Measurements from ENCODE around the gene LRRFIP1. TPM values are rescaled to one million over a fixed set of nuclear protein-coding genes. Genes with fewer than 3 reads are reported as not detected.
A peak's percentile ranks its signal among the peaks of the same experiment; 100 is the strongest.

LRRFIP1 gene
- total RNA-seq, 3 donors from 2014 or later (not counting 1 experiment from before 2014, with no cell fraction given), result 163 to 207 (median 188) TPM

GRCh38 chr2:237689336-237690131, 62.1 kb downstream of the LRRFIP1 start:
- Mint-ChIP-seq H3K4me3 (peak overlapping the region; percentile 81), H3K4me1 (peaks cover 72 to 80% of the 10 kb centered on the region in 2 donors), H3K9me3 (no peaks in the 10 kb centered on the region), H3K36me3 (no peaks in the 10 kb centered on the region), H3K27ac (peak overlapping the region; percentile 97 to 98), H3K27me3 (ENCODE audit: low read depth in 2 of 2) (no peaks in the 10 kb centered on the region)
- no peaks in the 10 kb centered on the region for H3K27me3 ChIP-seq (ENCODE audit: control insufficient read depth, insufficient read depth, low read length)
- WGBS (ENCODE audit: insufficient coverage), result 35% methylated on average over 6 of the region's 6 CpGs
- DNase-seq (peak in 1 of 2 donors; percentile 57), ATAC-seq (no peak)
- peaks cover 74% of the 10 kb centered on the region for H3K4me1 ChIP-seq (ENCODE audit: control insufficient read depth, insufficient read depth, low read length)
- H3K36me3 ChIP-seq (ENCODE audit: control insufficient read depth, insufficient read depth, low read length), result no peaks in the 10 kb centered on the region
- intact Hi-C loops (cut with micrococcal nuclease), result loop anchor here (5.0 to 10.0 kb wide), 2 partner anchors 53 to 215 kb away; no protein-coding TSS in a partner anchor
- TF ChIP-seq, protein P1, sequence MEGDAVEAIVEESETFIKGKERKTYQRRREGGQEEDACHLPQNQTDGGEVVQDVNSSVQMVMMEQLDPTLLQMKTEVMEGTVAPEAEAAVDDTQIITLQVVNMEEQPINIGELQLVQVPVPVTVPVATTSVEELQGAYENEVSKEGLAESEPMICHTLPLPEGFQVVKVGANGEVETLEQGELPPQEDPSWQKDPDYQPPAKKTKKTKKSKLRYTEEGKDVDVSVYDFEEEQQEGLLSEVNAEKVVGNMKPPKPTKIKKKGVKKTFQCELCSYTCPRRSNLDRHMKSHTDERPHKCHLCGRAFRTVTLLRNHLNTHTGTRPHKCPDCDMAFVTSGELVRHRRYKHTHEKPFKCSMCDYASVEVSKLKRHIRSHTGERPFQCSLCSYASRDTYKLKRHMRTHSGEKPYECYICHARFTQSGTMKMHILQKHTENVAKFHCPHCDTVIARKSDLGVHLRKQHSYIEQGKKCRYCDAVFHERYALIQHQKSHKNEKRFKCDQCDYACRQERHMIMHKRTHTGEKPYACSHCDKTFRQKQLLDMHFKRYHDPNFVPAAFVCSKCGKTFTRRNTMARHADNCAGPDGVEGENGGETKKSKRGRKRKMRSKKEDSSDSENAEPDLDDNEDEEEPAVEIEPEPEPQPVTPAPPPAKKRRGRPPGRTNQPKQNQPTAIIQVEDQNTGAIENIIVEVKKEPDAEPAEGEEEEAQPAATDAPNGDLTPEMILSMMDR (IDR thresholded peaks at IDR 0.05), result no peak
- H3K27ac ChIP-seq (ENCODE audit: low read length), result peak overlapping the region; percentile 100
- H3K9me3 ChIP-seq (ENCODE audit: control insufficient read depth, insufficient read depth, low read length), result no peaks in the 10 kb centered on the region
- no peak overlapping the region for H3K4me3 ChIP-seq (ENCODE audit: low read length)

DNA sequence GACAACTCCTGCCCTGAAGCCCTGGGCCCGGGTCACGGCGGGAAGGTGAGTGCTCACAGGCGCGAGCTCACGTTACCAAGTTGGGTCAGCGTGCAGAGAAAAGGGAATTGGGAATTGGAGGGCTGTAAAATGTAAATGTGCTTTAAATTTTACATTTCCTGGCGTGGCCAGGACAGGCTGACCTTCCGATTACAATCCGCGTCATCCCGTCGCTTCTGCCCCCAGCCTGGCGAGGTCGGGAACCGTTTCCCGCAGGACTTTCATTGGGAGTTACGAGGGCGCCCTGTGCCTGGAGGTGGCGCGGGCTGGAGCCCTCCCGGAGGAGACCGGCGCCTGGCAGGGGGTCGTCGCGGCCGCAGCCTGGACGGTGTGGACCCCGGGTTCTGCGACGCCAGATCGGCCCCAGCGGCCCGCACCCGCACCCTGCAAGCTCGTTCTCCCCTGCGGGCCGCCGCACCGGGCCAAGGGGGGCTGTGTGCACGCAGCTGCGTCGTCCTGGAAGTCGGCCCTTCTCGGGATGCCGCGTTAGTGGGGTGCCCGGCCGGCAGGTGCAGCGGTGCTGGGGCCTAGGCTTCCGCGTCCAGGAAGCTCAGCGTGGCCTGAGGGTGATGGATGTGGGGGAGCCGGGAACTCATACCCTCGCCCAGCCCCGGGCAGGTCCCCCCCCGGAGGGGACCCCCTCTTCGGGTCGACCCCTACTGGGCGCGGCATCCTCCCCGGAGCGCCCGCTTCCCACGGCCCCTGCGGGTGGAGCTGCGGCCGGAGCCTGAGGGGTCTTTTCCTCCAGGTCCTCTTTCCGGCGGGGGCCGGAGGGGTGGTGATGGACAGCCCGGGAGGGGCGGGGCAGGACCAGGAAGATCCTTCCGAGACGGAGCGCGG, 63.9 kb downstream of the LRRFIP1 start:
- Histone ChIP-seq H3K27ac (ENCODE audit: low read length) (peak overlapping the region; percentile 88), H3K4me3 (ENCODE audit: low read length) (peak overlapping the region; percentile 87), H3K9me3 (ENCODE audit: control insufficient read depth, insufficient read depth, low read length) (no peaks in the 10 kb centered on the region), H3K36me3 (ENCODE audit: control insufficient read depth, insufficient read depth, low read length) (no peaks in the 10 kb centered on the region), H3K27me3 (ENCODE audit: control insufficient read depth, insufficient read depth, low read length) (no peaks in the 10 kb centered on the region), H3K4me1 (ENCODE audit: control insufficient read depth, insufficient read depth, low read length) (peaks cover 71% of the 10 kb centered on the region)
- Mint-ChIP-seq H3K27me3 (ENCODE audit: low read depth in 2 of 2) (no peaks in the 10 kb centered on the region), H3K4me1 (peaks cover 73 to 80% of the 10 kb centered on the region in 2 donors), H3K4me3 (peak overlapping the region; percentile 81), H3K27ac (peak overlapping the region; percentile 97 to 98), H3K9me3 (no peaks in the 10 kb centered on the region), H3K36me3 (no peaks in the 10 kb centered on the region)
- WGBS (ENCODE audit: insufficient coverage), result 7% methylated on average over 73 of the region's 78 CpGs
- DNase-seq (peak in 1 of 2 donors; percentile 71), ATAC-seq (peak in 2 of 3 donors; percentile 2 to 7)
- TF ChIP-seq, protein P1 (IDR thresholded peaks at IDR 0.05), result no peak
- intact Hi-C loops (cut with micrococcal nuclease), result loop anchor here (5.0 to 10.0 kb wide), 2 partner anchors 51 to 214 kb away; no protein-coding TSS in a partner anchor

- under 1% methylated on average over 77 of the region's 94 CpGs for WGBS (ENCODE audit: insufficient coverage)
- no peaks in the 10 kb centered on the region for H3K36me3 ChIP-seq (ENCODE audit: control insufficient read depth, insufficient read depth, low read length)
- Mint-ChIP-seq H3K4me1 (peaks cover 74 to 80% of the 10 kb centered on the region in 2 donors), H3K9me3 (no peaks in the 10 kb centered on the region), H3K27me3 (ENCODE audit: low read depth in 2 of 2) (no peaks in the 10 kb centered on the region), H3K36me3 (no peaks in the 10 kb centered on the region), H3K4me3 (peak overlapping the region; percentile 98), H3K27ac (peak overlapping the region; percentile 95 to 99)
- TF ChIP-seq, protein P1 (IDR thresholded peaks at IDR 0.05), result no peak
- H3K27ac ChIP-seq (ENCODE audit: low read length), result peak overlapping the region; percentile 93
- H3K9me3 ChIP-seq (ENCODE audit: control insufficient read depth, insufficient read depth, low read length), result no peaks in the 10 kb centered on the region
- H3K4me1 ChIP-seq (ENCODE audit: control insufficient read depth, insufficient read depth, low read length), result peaks cover 71% of the 10 kb centered on the region
- intact Hi-C loops (cut with micrococcal nuclease), result loop anchor here (2.0 to 10.0 kb wide), 3 partner anchors 15 to 213 kb away; no protein-coding TSS in a partner anchor
- peak overlapping the region; percentile 87 for H3K4me3 ChIP-seq (ENCODE audit: low read length)
- ATAC-seq (peak; percentile 51 to 79 (median 67)), DNase-seq (peak; percentile 88 to 96)
- no peaks in the 10 kb centered on the region for H3K27me3 ChIP-seq (ENCODE audit: control insufficient read depth, insufficient read depth, low read length)
Measured at GRCh38 chr2:237691908-237692600, 64.7 kb downstream of the LRRFIP1 start.
